ENCODE data around the gene TLR5.
A peak's percentile ranks its signal among the peaks of the same experiment; 100 is the strongest.

Gene TLR5

DNA sequence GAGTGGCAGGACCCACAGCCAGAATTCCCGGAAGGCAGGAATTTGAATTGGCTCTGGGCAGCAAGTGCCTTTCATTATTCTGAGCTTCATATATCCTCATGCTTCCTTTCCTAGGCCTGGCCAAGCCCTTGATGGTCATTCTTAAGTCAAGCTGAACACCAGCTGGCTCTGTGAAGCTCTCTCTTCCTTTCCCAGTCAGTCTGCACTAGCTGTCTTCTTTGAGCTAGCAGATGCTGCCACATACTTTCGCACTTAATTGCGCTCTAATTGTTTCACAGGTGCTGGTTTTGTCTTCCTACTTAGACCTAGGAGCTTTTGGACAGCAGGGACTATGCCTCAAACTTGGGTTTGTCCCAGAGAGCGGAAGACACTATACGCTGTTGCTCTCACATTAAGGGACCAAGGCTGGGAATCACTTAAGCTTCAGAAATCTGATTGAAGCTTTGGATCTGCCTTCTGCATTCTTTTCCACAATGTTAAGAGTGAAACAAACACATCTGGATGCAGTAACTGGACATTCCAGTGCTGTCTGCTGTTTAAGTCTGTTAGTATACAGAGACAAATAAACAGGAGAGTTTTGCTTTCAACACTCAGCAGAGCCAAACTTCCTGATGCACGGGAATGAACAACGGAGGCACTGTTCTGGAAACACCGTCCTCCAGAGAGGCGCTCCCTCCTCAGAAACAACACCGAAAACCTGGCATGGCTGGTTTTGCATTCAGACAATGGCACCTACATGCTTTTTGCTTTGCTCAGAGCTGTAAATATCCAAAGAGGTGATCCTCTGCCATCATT lies 2.2 kb downstream of the TLR5 start:
- TF ChIP-seq CTCF (IDR thresholded peaks at IDR 0.05; ENCODE audit: low read depth, low read length, missing control alignments), result no peak
- no peak overlapping the region for H3K4me3 ChIP-seq (ENCODE audit: low read depth, low read length)
- DNase-seq (ENCODE audit: low read depth), result no peak

DNA sequence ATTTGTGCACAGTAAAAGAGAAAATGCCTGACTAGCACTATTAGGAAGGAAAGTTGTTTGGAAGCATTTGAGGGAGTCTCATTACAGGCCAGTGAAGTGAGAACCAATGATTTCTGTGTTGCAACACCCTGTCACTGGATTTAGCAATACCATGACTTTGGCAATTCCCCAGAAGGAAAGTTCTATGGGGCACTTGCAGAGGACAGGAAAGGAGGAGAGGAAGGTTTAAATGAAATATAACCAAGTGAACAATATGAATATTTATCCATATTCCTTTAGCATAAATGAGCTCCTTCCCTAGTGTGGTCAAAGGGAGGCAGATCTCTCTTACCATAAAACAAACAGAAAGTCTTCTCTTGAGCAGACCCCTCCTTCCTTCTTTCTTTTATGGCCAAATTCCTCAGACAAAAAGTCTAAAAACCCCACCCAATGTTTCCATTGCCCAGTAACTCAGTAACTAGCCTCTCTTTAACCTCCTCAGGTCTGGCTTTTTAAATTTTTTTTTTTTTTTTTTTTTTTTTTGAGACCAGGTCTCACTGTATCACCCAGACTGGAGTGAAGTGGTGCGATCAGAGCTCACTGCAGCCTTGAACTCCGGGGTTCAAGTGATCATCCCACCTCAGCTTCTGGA lies 5.5 kb downstream of the TLR5 start:
- H3K4me3 ChIP-seq (ENCODE audit: low read depth, low read length), result no peak overlapping the region
- no peak for TF ChIP-seq CTCF (IDR thresholded peaks at IDR 0.05; ENCODE audit: low read depth, low read length, missing control alignments)
- no peak for DNase-seq (ENCODE audit: low read depth)

DNA sequence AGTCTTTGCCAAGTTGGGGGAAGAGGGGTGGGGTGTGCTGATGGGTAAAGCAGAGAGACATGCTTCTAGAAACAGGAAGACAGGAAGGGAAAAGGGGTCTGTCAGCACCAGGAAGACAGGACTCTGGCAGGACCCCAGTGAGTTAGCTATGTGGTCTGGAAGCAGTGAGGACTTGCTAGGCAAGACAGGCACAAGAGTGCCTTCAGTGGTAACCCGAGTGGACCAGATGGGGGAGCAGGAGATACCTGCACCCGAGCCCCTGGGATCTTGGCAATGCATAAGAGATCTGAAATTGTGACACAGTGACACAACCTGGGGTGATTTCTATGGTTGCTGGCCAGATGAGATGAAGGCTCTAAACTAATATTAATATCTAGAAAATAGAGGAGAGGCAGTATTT lies 7.0 kb downstream of the TLR5 start:
- no peak for TF ChIP-seq CTCF (IDR thresholded peaks at IDR 0.05; ENCODE audit: low read depth, low read length, missing control alignments)
- H3K4me3 ChIP-seq (ENCODE audit: low read depth, low read length), result no peak overlapping the region
- DNase-seq (ENCODE audit: low read depth), result no peak

DNA sequence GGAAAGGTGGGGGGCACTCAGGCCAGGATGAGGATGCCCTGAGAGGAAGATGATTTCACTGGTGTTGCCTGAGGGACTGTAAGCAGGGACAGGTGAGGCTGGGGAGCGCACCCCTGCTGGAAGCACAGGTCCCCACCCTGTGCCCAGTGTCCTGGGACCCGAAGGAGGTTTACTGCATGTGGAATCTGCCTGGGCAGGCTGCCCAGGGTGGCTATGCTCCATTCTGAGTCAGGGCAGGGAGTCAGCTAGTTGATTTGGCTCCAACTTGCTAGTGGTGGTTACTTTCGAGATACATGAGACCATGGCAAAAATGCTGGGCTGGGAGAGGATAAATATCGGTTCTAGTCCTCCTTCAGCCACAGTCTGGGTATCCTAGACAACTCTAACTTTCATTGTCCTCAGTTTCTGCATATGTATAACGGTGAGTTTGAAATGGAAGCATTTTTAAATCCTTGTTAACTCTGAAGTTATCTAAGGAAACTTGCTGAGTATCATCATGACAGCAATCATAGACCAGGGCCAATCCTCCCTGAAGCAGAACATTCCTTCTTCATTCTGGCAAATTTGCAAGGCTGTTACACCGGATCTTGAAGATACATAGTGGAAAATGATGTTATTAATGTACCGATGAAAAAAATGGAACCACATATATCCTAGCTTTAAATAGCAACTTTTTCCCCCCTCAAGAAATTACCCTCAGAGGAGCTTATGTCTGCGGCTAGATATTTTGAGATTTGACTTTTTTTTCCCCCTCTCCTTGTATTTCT lies 7.7 kb downstream of the TLR5 start:
- H3K4me3 ChIP-seq (ENCODE audit: low read depth, low read length), result no peak overlapping the region
- no peak for DNase-seq (ENCODE audit: low read depth)
- no peak for TF ChIP-seq CTCF (IDR thresholded peaks at IDR 0.05; ENCODE audit: low read depth, low read length, missing control alignments)

GRCh38 chr1:223133824-223134435 lies 9.1 kb downstream of the TLR5 start:
- TF ChIP-seq CTCF (IDR thresholded peaks at IDR 0.05; ENCODE audit: low read depth, low read length, missing control alignments), result peak; percentile 93
- no peak overlapping the region for H3K4me3 ChIP-seq (ENCODE audit: low read depth, low read length)
- no peak for DNase-seq (ENCODE audit: low read depth)

GRCh38 chr1:223133306-223133823 lies 9.7 kb downstream of the TLR5 start:
- no peak for TF ChIP-seq CTCF (IDR thresholded peaks at IDR 0.05; ENCODE audit: low read depth, low read length, missing control alignments)
- H3K4me3 ChIP-seq (ENCODE audit: low read depth, low read length), result no peak overlapping the region
- no peak for DNase-seq (ENCODE audit: low read depth)
